ENCODE data around the gene NXN. TPM values are rescaled to one million over a fixed set of nuclear protein-coding genes. Genes with fewer than 3 reads are reported as not detected.

The NXN gene
- total RNA-seq, 1 experiment from 2014 or later, result 20.8 TPM

GRCh38 chr17:1011760-1012735 is 32.5 kb upstream of the NXN start:
- Histone ChIP-seq H3K9me3 (ENCODE audit: low read length) (no peaks in the 10 kb centered on the region), H3K27ac (ENCODE audit: low read length) (no peak overlapping the region), H3K4me1 (ENCODE audit: insufficient read depth, low read length) (no peaks in the 10 kb centered on the region), H4K20me1 (ENCODE audit: low read length) (no peaks in the 10 kb centered on the region), H3F3A (ENCODE audit: low read length, unreplicated experiment) (no peaks in the 10 kb centered on the region), H3K79me2 (ENCODE audit: low read length) (no peaks in the 10 kb centered on the region), H3K4me3 (ENCODE audit: low read length) (no peak overlapping the region), H3K4me2 (ENCODE audit: low read length) (no peak overlapping the region), H3K36me3 (ENCODE audit: low read depth, low read length) (no peaks in the 10 kb centered on the region), H2AFZ (ENCODE audit: low read length) (no peak overlapping the region), H3K9ac (ENCODE audit: low read length) (no peak overlapping the region), H3K27me3 (ENCODE audit: low read length) (no peaks in the 10 kb centered on the region), H3K9me2 (replicated peaks; ENCODE audit: low read length) (no peaks in the 10 kb centered on the region)
- POLR2A ChIA-PET (ENCODE audit: unreplicated experiment), result no interaction called here
- intact Hi-C loops (cut with micrococcal nuclease), result no loop called here
- no peak for DNase-seq
- no TSS peak for BruUV-seq (replicated peaks)
- no peak for TF ChIP-seq CTCF (conservative IDR thresholded peaks at IDR 0.05; ENCODE audit: low read depth, low read length)
- no peak for TF ChIP-seq EZH2phosphoT487 (IDR thresholded peaks at IDR 0.05; ENCODE audit: borderline replicate concordance, low read length)
- CTCF ChIA-PET, result no interaction called here
- no peak for ATAC-seq

- Histone ChIP-seq H3K27ac (ENCODE audit: low read length) (no peak overlapping the region), H3K4me1 (ENCODE audit: insufficient read depth, low read length) (no peaks in the 10 kb centered on the region), H3F3A (ENCODE audit: low read length, unreplicated experiment) (no peaks in the 10 kb centered on the region), H2AFZ (ENCODE audit: low read length) (no peak overlapping the region), H3K79me2 (ENCODE audit: low read length) (no peaks in the 10 kb centered on the region), H3K9ac (ENCODE audit: low read length) (no peak overlapping the region), H3K27me3 (ENCODE audit: low read length) (no peaks in the 10 kb centered on the region), H3K9me3 (ENCODE audit: low read length) (no peaks in the 10 kb centered on the region), H3K36me3 (ENCODE audit: low read depth, low read length) (no peaks in the 10 kb centered on the region), H4K20me1 (ENCODE audit: low read length) (no peaks in the 10 kb centered on the region), H3K9me2 (replicated peaks; ENCODE audit: low read length) (no peaks in the 10 kb centered on the region), H3K4me2 (ENCODE audit: low read length) (no peak overlapping the region), H3K4me3 (ENCODE audit: low read length) (no peak overlapping the region)
- DNase-seq (no peak), ATAC-seq (no peak)
- ChIA-PET POLR2A (ENCODE audit: unreplicated experiment) (no interaction called here), CTCF (no interaction called here)
- BruUV-seq (replicated peaks), result no TSS peak
- TF ChIP-seq EZH2 (IDR thresholded peaks at IDR 0.05; ENCODE audit: low read length, unreplicated experiment) (no peak), CTCF (conservative IDR thresholded peaks at IDR 0.05; ENCODE audit: low read depth, low read length) (no peak), EZH2phosphoT487 (IDR thresholded peaks at IDR 0.05; ENCODE audit: borderline replicate concordance, low read length) (no peak)
- intact Hi-C loops (cut with micrococcal nuclease), result no loop called here
These were observed 31.6 kb upstream of the NXN start for GRCh38 chr17:1011138-1011537.

- no peak overlapping the region for H2AFZ ChIP-seq (ENCODE audit: low read length)
- no peaks in the 10 kb centered on the region for H4K20me1 ChIP-seq (ENCODE audit: low read length)
- TF ChIP-seq EZH2 (IDR thresholded peaks at IDR 0.05; ENCODE audit: low read length, unreplicated experiment), result no peak
- no peak for TF ChIP-seq EZH2phosphoT487 (IDR thresholded peaks at IDR 0.05; ENCODE audit: borderline replicate concordance, low read length)
- no peak for TF ChIP-seq CTCF (conservative IDR thresholded peaks at IDR 0.05; ENCODE audit: low read depth, low read length)
- no peaks in the 10 kb centered on the region for H3K36me3 ChIP-seq (ENCODE audit: low read depth, low read length)
- H3K9me2 ChIP-seq (replicated peaks; ENCODE audit: low read length), result no peaks in the 10 kb centered on the region
- no peaks in the 10 kb centered on the region for H3K4me1 ChIP-seq (ENCODE audit: insufficient read depth, low read length)
- CTCF ChIA-PET, result no interaction called here
- no TSS peak for BruUV-seq (replicated peaks)
- POLR2A ChIA-PET (ENCODE audit: unreplicated experiment), result no interaction called here
- H3F3A ChIP-seq (ENCODE audit: low read length, unreplicated experiment), result no peaks in the 10 kb centered on the region
- H3K79me2 ChIP-seq (ENCODE audit: low read length), result no peaks in the 10 kb centered on the region
- intact Hi-C loops (cut with micrococcal nuclease), result no loop called here
- no peak overlapping the region for H3K9ac ChIP-seq (ENCODE audit: low read length)
- H3K27me3 ChIP-seq (ENCODE audit: low read length), result no peaks in the 10 kb centered on the region
- H3K27ac ChIP-seq (ENCODE audit: low read length), result no peak overlapping the region
- DNase-seq, result no peak
- H3K9me3 ChIP-seq (ENCODE audit: low read length), result no peaks in the 10 kb centered on the region
- no peak overlapping the region for H3K4me2 ChIP-seq (ENCODE audit: low read length)
- no peak for ATAC-seq
- no peak overlapping the region for H3K4me3 ChIP-seq (ENCODE audit: low read length)
These were observed 31.0 kb upstream of the NXN start for GRCh38 chr17:1010586-1010985.
